Hair follicular keratinocyte (primary cell): ENCODE data around the gene NOL4L. TPM values are rescaled to one million over a fixed set of nuclear protein-coding genes. Genes with fewer than 3 reads are reported as not detected.

Source experiments
- total RNA-seq: library from RNA; depleted of rRNA; stranded (reverse); fragments of >200 nt; gene quantifications from 2 replicates; pipeline ENCODE4 v1.2.3, GENCODE V29; 2015

NOL4L gene, protein sequence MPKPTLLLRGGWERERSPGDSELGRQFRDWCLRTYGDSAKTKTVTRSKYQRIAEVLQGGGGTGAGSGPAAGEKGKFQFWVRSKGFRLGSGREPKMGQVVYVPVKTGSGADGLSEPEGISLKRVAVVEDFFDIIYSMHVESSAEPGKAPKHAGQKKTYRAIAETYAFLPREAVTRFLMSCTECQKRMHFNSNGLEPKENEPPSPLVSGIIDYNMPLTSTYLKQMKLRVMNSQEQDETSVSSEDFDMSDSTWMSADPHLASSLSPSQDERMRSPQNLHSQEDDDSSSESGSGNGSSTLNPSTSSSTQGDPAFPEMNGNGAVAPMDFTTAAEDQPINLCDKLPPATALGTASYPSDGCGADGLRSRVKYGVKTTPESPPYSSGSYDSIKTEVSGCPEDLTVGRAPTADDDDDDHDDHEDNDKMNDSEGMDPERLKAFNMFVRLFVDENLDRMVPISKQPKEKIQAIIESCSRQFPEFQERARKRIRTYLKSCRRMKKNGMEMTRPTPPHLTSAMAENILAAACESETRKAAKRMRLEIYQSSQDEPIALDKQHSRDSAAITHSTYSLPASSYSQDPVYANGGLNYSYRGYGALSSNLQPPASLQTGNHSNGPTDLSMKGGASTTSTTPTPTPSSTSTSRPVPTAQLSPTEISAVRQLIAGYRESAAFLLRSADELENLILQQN
- 1.8 and 5.2 TPM in 2 replicates for total RNA-seq

DNA sequence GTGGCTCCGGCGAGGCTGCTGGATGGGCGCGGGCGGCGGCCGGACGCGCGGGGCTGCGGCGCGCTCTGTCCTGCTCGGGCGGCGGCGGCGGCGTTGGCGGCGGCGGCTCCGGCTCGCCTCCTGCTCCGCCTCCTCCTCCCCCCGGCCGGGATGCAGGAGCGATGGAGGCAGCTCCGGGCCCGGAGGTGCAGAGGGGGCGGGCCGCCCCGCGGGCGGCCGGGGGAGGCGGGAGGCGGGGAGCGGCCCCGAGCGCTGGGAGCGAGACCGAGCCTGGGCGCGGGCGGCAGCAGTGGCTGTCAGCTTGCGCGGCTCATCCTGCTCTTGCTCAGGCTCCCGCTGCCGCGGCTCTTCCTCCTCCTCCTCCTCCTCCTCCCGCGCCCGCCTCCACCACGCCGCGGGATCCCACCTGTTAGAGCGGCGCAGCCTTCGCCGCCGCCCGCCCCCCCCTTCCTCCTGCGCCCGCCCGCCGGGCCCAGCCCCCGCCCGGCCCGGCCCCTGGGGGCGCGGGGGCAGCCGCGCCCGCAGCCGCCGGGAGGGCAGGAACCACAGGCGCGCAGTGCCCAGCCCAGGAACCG lies at the start of gene NOL4L:
Gene NOL4L, minus strand, starts transcription at position 323 of the 575 bp plus-strand sequence. CDS start 443 bp downstream, outside the sequence.

Other genes starting within 250 kb of the NOL4L start
- gene ASXL1, start 227.0 kb downstream of the NOL4L start, total RNA-seq, result 11.8 and 13.0 TPM in 2 replicates
- gene C20orf203, start 88.6 kb upstream of the NOL4L start, total RNA-seq, result not detected in 2 replicates
- gene COMMD7, start 158.1 kb upstream of the NOL4L start, total RNA-seq, result 20.8 and 29.9 TPM in 2 replicates
- 4.7 and 5.0 TPM in 2 replicates for gene DNMT3B, start 177.1 kb upstream of the NOL4L start, total RNA-seq
- 69.5 and 85.0 TPM in 2 replicates for gene MAPRE1, start 234.6 kb upstream of the NOL4L start, total RNA-seq